GM12878 (cell line): ENCODE results near the gene FMN2.

Experiments
- CHD1 ChIP-seq: IDR thresholded peaks from 2 replicates; pipeline ENCODE4 v1.6.1; 2012; ENCODE audit warnings: low read depth, low read length, improper control_type of control experiment
- CTCF ChIP-seq, 3 experiments: IDR thresholded peaks in 2 of 3; conservative IDR thresholded peaks in 1 of 3; 2 replicates each; pipeline ENCODE4 v1.5.1; 2011; ENCODE audit warnings: low read depth in 3 of 3, low read length in 3 of 3, mild to moderate bottlenecking in 3 of 3, control low read depth in 2 of 3, moderate library complexity in 2 of 3, inconsistent platforms in 1 of 3, mixed read lengths in 1 of 3; ENCODE audit not compliant: control insufficient read depth in 2 of 3, insufficient read depth in 1 of 3; ENCODE audit errors: extremely low read depth in 1 of 3
- EGR1 ChIP-seq, 2 experiments: IDR thresholded peaks; 1 replicate in 1 of 2; 2 replicates in 1 of 2; pipeline ENCODE4 v1.6.1; 2011 to 2012; ENCODE audit warnings: low read depth in 2 of 2, low read length in 2 of 2, borderline replicate concordance in 1 of 2, mild to moderate bottlenecking in 1 of 2, moderate library complexity in 1 of 2
- EZH2 ChIP-seq: IDR thresholded peaks from 2 replicates; pipeline ENCODE4 v1.6.1; 2012; ENCODE audit warnings: low read depth, mild to moderate bottlenecking, control low read depth, inconsistent platforms, low read length, borderline replicate concordance; ENCODE audit not compliant: control insufficient read depth
- MEF2A ChIP-seq: IDR thresholded peaks from 2 replicates; pipeline ENCODE4 v1.6.1; 2011; ENCODE audit warnings: low read depth, mild to moderate bottlenecking, low read length, moderate library complexity; ENCODE audit not compliant: insufficient read depth
- NFYB ChIP-seq: IDR thresholded peaks from 2 replicates; pipeline ENCODE4 v1.6.1; 2011; ENCODE audit warnings: low read depth, mild to moderate bottlenecking, low read length, improper control_type of control experiment, moderate library complexity; ENCODE audit not compliant: insufficient read depth
- NRF1 ChIP-seq: conservative IDR thresholded peaks from 2 replicates; pipeline ENCODE4 v1.6.1; 2011; ENCODE audit warnings: mild to moderate bottlenecking, low read depth, low read length, improper control_type of control experiment
- POLR2A ChIP-seq: IDR thresholded peaks from 2 replicates; pipeline ENCODE4 v1.6.1; 2011; ENCODE audit warnings: low read depth, mild to moderate bottlenecking, low read length
- POU2F2 ChIP-seq: IDR thresholded peaks from 3 replicates; pipeline ENCODE4 v1.6.1; 2011; ENCODE audit warnings: low read depth, mild to moderate bottlenecking, low read length, borderline replicate concordance
- RCOR1 ChIP-seq: conservative IDR thresholded peaks from 2 replicates; pipeline ENCODE4 v1.6.1; 2012; ENCODE audit warnings: low read depth, low read length, improper control_type of control experiment
- RFX5 ChIP-seq: IDR thresholded peaks from 2 replicates; pipeline ENCODE4 v1.6.1; 2011; ENCODE audit warnings: low read depth, low read length, improper control_type of control experiment
- SIN3A ChIP-seq: IDR thresholded peaks from 2 replicates; pipeline ENCODE4 v1.6.1; 2012; ENCODE audit warnings: low read depth, low read length, improper control_type of control experiment
- ZZZ3 ChIP-seq: IDR thresholded peaks from 2 replicates; pipeline ENCODE4 v1.6.1; 2011; ENCODE audit warnings: low read depth; ENCODE audit not compliant: control insufficient read depth, insufficient read length
- TF ChIP-seq, protein P1 (sequence below): IDR thresholded peaks from 2 replicates; pipeline ENCODE4 v1.6.1; 2012; ENCODE audit warnings: low read depth, low read length, improper control_type of control experiment

- TF ChIP-seq POLR2A: no peak
- TF ChIP-seq POU2F2: no peak
- no peak for TF ChIP-seq EZH2
- TF ChIP-seq CHD1: no peak
- no peak for TF ChIP-seq CTCF (IDR thresholded peaks at IDR 0.05 in 2 of 3, conservative IDR thresholded peaks at IDR 0.05 in 1 of 3; ENCODE audit: control insufficient read depth in 2 of 3, extremely low read depth in 1 of 3, insufficient read depth in 1 of 3, low read depth in 3 of 3, low read length in 3 of 3)
- no peak for TF ChIP-seq ZZZ3
- no peak for TF ChIP-seq MEF2A
- TF ChIP-seq, protein P1, sequence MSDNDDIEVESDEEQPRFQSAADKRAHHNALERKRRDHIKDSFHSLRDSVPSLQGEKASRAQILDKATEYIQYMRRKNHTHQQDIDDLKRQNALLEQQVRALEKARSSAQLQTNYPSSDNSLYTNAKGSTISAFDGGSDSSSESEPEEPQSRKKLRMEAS: no peak
- TF ChIP-seq SIN3A: no peak
- TF ChIP-seq NFYB: no peak
- no peak for TF ChIP-seq RFX5
- no peak for TF ChIP-seq RCOR1
- no peak for TF ChIP-seq NRF1
- no peak for TF ChIP-seq EGR1 (IDR thresholded peaks at IDR 0.05; ENCODE audit: borderline replicate concordance in 1 of 2, low read depth in 2 of 2, low read length in 2 of 2)
Observed at GRCh38 chr1:240385985-240386978, 294.6 kb downstream of the FMN2 start.
